ENCODE results near the gene GRID2. TPM values are rescaled to one million over a fixed set of nuclear protein-coding genes. Genes with fewer than 3 reads are reported as not detected.

Gene GRID2
- total RNA-seq, 3 donors from 2014 or later = 0.44 TPM; not detected in 2

GRCh38 chr4:93749292-93749761, 1445.6 kb downstream of the GRID2 start:
- no peak for ATAC-seq

GRCh38 chr4:93751411-93751810, 1447.6 kb downstream of the GRID2 start:
- ATAC-seq (no peak), DNase-seq (no peak)
- intact Hi-C loops (cut with DNase I, micrococcal nuclease) = no loop called here
- no peaks in the 10 kb centered on the region for H3K36me3 ChIP-seq (ENCODE audit: low read depth)
- H3K4me3 ChIP-seq = no peak overlapping the region
- TF ChIP-seq, protein P1, sequence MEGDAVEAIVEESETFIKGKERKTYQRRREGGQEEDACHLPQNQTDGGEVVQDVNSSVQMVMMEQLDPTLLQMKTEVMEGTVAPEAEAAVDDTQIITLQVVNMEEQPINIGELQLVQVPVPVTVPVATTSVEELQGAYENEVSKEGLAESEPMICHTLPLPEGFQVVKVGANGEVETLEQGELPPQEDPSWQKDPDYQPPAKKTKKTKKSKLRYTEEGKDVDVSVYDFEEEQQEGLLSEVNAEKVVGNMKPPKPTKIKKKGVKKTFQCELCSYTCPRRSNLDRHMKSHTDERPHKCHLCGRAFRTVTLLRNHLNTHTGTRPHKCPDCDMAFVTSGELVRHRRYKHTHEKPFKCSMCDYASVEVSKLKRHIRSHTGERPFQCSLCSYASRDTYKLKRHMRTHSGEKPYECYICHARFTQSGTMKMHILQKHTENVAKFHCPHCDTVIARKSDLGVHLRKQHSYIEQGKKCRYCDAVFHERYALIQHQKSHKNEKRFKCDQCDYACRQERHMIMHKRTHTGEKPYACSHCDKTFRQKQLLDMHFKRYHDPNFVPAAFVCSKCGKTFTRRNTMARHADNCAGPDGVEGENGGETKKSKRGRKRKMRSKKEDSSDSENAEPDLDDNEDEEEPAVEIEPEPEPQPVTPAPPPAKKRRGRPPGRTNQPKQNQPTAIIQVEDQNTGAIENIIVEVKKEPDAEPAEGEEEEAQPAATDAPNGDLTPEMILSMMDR (IDR thresholded peaks at IDR 0.05) = no peak
- H3K9me3 ChIP-seq = no peaks in the 10 kb centered on the region
- H3K4me1 ChIP-seq (ENCODE audit: low read depth) = no peaks in the 10 kb centered on the region

More at GRCh38 chr4:93749292-93749761, 1445.6 kb downstream of the GRID2 start:
- TF ChIP-seq, protein P1 (IDR thresholded peaks at IDR 0.05) = no peak
- Histone ChIP-seq H3K4me3 (no peak overlapping the region), H3K9me3 (no peaks in the 10 kb centered on the region), H3K4me1 (ENCODE audit: low read depth) (no peaks in the 10 kb centered on the region), H3K36me3 (ENCODE audit: low read depth) (no peaks in the 10 kb centered on the region)
- intact Hi-C loops (cut with DNase I, micrococcal nuclease) = no loop called here
- no peak for DNase-seq

DNA sequence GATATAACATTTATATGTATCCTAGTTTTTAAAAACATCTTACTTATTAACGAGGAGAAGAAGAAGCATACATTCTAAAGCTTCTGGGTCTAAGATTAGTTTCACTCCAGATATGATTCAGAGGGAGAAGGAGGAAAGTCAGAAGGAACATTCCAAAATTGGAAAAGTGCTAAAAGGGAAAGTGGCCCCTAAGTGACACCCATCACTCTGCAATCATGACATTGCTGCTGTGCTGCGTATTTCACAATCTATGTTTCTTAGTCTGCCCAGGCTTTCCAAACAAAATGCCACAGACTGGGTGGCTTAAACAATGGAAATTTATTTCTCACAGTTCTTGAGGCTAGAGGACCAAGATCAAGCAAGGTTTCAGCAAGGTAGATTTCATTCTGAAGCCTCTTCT, 1452.3 kb downstream of the GRID2 start:
- Histone ChIP-seq H3K4me1 (ENCODE audit: low read depth) (no peaks in the 10 kb centered on the region), H3K9me3 (no peaks in the 10 kb centered on the region), H3K4me3 (no peak overlapping the region), H3K36me3 (ENCODE audit: low read depth) (no peaks in the 10 kb centered on the region)
- intact Hi-C loops (cut with DNase I, micrococcal nuclease) = no loop called here
- TF ChIP-seq, protein P1 (IDR thresholded peaks at IDR 0.05) = no peak
- ATAC-seq (no peak), DNase-seq (no peak)

DNA sequence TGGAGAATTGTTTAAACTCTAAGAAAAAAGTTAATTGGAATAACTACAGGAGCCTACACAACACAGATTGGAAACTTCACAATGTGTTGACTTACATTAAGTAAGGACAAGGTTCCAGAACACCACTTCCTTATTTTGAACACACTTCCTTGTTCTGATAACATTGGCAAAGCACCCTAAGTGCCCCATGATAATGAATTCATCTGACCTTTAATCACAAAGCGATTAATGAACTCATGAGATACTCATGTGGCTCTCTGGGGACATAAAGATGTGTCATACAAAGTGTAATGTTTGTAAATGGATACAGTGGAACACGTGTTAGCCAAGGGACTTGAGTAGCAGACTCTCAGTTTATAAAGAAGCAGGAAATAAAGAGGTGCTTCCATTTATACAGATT, 1455.7 kb downstream of the GRID2 start:
- TF ChIP-seq, protein P1 (IDR thresholded peaks at IDR 0.05) = no peak
- no peak for DNase-seq
- ATAC-seq = peak; percentile 53
- no peak overlapping the region for H3K4me3 ChIP-seq
- H3K4me1 ChIP-seq (ENCODE audit: low read depth) = no peaks in the 10 kb centered on the region
- H3K36me3 ChIP-seq (ENCODE audit: low read depth) = no peaks in the 10 kb centered on the region
- no peaks in the 10 kb centered on the region for H3K9me3 ChIP-seq
- intact Hi-C loops (cut with DNase I, micrococcal nuclease) = no loop called here

GRCh38 chr4:93760284-93760683, 1456.5 kb downstream of the GRID2 start:
- TF ChIP-seq, protein P1 (IDR thresholded peaks at IDR 0.05) = no peak
- ATAC-seq = no peak
- Histone ChIP-seq H3K36me3 (ENCODE audit: low read depth) (no peaks in the 10 kb centered on the region), H3K9me3 (no peaks in the 10 kb centered on the region), H3K4me3 (no peak overlapping the region), H3K4me1 (ENCODE audit: low read depth) (no peaks in the 10 kb centered on the region)
- no peak for DNase-seq
- intact Hi-C loops (cut with DNase I, micrococcal nuclease) = no loop called here

GRCh38 chr4:93761286-93761685, 1457.5 kb downstream of the GRID2 start:
- ATAC-seq = no peak
- Histone ChIP-seq H3K9me3 (no peaks in the 10 kb centered on the region), H3K4me1 (ENCODE audit: low read depth) (no peaks in the 10 kb centered on the region), H3K36me3 (ENCODE audit: low read depth) (no peaks in the 10 kb centered on the region), H3K4me3 (no peak overlapping the region)
- DNase-seq = no peak
- intact Hi-C loops (cut with DNase I, micrococcal nuclease) = no loop called here
- TF ChIP-seq, protein P1 (IDR thresholded peaks at IDR 0.05) = no peak

All from mucosa of descending colon (tissue), 3 donors.